H9 (cell line): ENCODE measurements around the gene ANXA2. TPM values are rescaled to one million over a fixed set of nuclear protein-coding genes. Genes with fewer than 3 reads are reported as not detected.

Experiments
- DNase-seq: peaks from one replicate; pipeline ENCODE4 v3.0.0-alpha.2; 2017
- H2AFZ ChIP-seq: one replicate; pipeline ENCODE4 v1.6.1; 2013; ENCODE audit warnings: mild to moderate bottlenecking, low read length, control low read depth, moderate library complexity
- H2AK5ac ChIP-seq: 2 replicates; pipeline ENCODE4 v1.6.1; 2013; ENCODE audit warnings: low read length, control low read depth, mixed read lengths; ENCODE audit not compliant: insufficient read length
- H2BK120ac ChIP-seq: one replicate; pipeline ENCODE4 v1.6.1; 2013; ENCODE audit warnings: low read depth, mild to moderate bottlenecking, low read length, control low read depth, inconsistent platforms; ENCODE audit not compliant: poor library complexity, severe bottlenecking
- H2BK12ac ChIP-seq: 2 replicates; pipeline ENCODE4 v1.6.1; 2013; ENCODE audit warnings: low read length, control low read depth, mixed read lengths, low read depth; ENCODE audit not compliant: insufficient read length
- H2BK15ac ChIP-seq: 2 replicates; pipeline ENCODE4 v1.6.1; 2013; ENCODE audit warnings: low read depth, low read length, control low read depth
- H2BK20ac ChIP-seq: one replicate; pipeline ENCODE4 v1.6.1; 2013; ENCODE audit warnings: low read depth, mild to moderate bottlenecking, low read length, control low read depth, inconsistent platforms; ENCODE audit not compliant: poor library complexity, severe bottlenecking
- H2BK5ac ChIP-seq: 2 replicates; pipeline ENCODE4 v1.6.1; 2013; ENCODE audit warnings: low read length, control low read depth, mixed read lengths; ENCODE audit not compliant: insufficient read length
- H3K14ac ChIP-seq: 2 replicates; pipeline ENCODE4 v1.6.1; 2013; ENCODE audit warnings: low read length, control low read depth; ENCODE audit not compliant: insufficient read depth
- H3K18ac ChIP-seq: 2 replicates; pipeline ENCODE4 v1.6.1; 2013; ENCODE audit warnings: low read depth, mild to moderate bottlenecking, mixed read lengths, low read length, control low read depth; ENCODE audit not compliant: insufficient read length
- H3K23ac ChIP-seq: 2 replicates; pipeline ENCODE4 v1.6.1; 2013; ENCODE audit warnings: low read length, control low read depth, mixed read lengths, low read depth; ENCODE audit not compliant: insufficient read length
- H3K23me2 ChIP-seq: 2 replicates; pipeline ENCODE4 v1.6.1; 2013; ENCODE audit warnings: low read depth, mild to moderate bottlenecking, mixed read lengths, low read length, control low read depth; ENCODE audit not compliant: insufficient read length, poor library complexity, severe bottlenecking
- H3K27ac ChIP-seq: 2 replicates; pipeline ENCODE4 v1.5.1; 2013; ENCODE audit warnings: low read length, control low read depth, mixed read lengths, low read depth; ENCODE audit not compliant: insufficient read length
- H3K27me3 ChIP-seq: 2 replicates; pipeline ENCODE4 v1.6.1; 2013; ENCODE audit warnings: low read length, control low read depth, inconsistent platforms; ENCODE audit not compliant: insufficient read depth
- H3K4ac ChIP-seq: 2 replicates; pipeline ENCODE4 v1.6.1; 2013; ENCODE audit warnings: low read depth, mild to moderate bottlenecking, control low read depth, inconsistent platforms, low read length, moderate library complexity
- H3K4me1 ChIP-seq: 2 replicates; pipeline ENCODE4 v1.6.1; 2013; ENCODE audit warnings: low read length, control low read depth, inconsistent platforms; ENCODE audit not compliant: insufficient read depth
- H3K4me2 ChIP-seq: 2 replicates; pipeline ENCODE4 v1.6.1; 2013; ENCODE audit warnings: low read length, control low read depth, mixed read lengths; ENCODE audit not compliant: insufficient read length, insufficient read depth
- H3K56ac ChIP-seq: 2 replicates; pipeline ENCODE4 v1.6.1; 2013; ENCODE audit warnings: low read depth, mild to moderate bottlenecking, mixed read lengths, low read length, control low read depth; ENCODE audit not compliant: insufficient read length
- H3K79me1 ChIP-seq: 2 replicates; pipeline ENCODE4 v1.6.1; 2013; ENCODE audit warnings: low read depth, mild to moderate bottlenecking, moderate library complexity, low read length, control low read depth, inconsistent platforms; ENCODE audit not compliant: insufficient read depth, poor library complexity, severe bottlenecking
- H3K79me2 ChIP-seq: 2 replicates; pipeline ENCODE4 v1.6.1; 2013; ENCODE audit warnings: low read length, control low read depth, inconsistent platforms; ENCODE audit not compliant: insufficient read depth
- H3K9ac ChIP-seq: 2 replicates; pipeline ENCODE4 v1.6.1; 2013; ENCODE audit warnings: low read length, control low read depth, mixed read lengths; ENCODE audit not compliant: insufficient read length; ENCODE audit errors: extremely low read depth
- H3K9me3 ChIP-seq: one replicate; pipeline ENCODE4 v1.6.1; 2013; ENCODE audit warnings: low read depth, low read length, inconsistent platforms; ENCODE audit not compliant: control insufficient read depth
- H3T11ph ChIP-seq: one replicate; pipeline ENCODE4 v1.6.1; 2013; ENCODE audit warnings: mild to moderate bottlenecking, low read length, control low read depth, inconsistent platforms
- H4K20me1 ChIP-seq: one replicate; pipeline ENCODE4 v1.6.1; 2013; ENCODE audit not compliant: control insufficient read depth, insufficient read length, insufficient read depth
- H4K5ac ChIP-seq: 2 replicates; pipeline ENCODE4 v1.6.1; 2013; ENCODE audit warnings: low read depth, mild to moderate bottlenecking, mixed read lengths, low read length, control low read depth; ENCODE audit not compliant: insufficient read length
- H4K8ac ChIP-seq: replicated peaks from 2 replicates; pipeline ENCODE4 v1.6.1; 2013; ENCODE audit warnings: low read length, control low read depth, mixed read lengths, low read depth; ENCODE audit not compliant: insufficient read length
- H4K91ac ChIP-seq: 2 replicates; pipeline ENCODE4 v1.6.1; 2013; ENCODE audit warnings: low read depth, mild to moderate bottlenecking, moderate library complexity, mixed read lengths, low read length, control low read depth; ENCODE audit not compliant: insufficient read length
- H3K27ac Mint-ChIP-seq, 3 experiments: 2 replicates in 2 of 3; 3 replicates in 1 of 3; pipeline ENCODE4 v1.8.0; 2020 to 2021; ENCODE audit warnings: mixed read lengths in 3 of 3, mild to moderate bottlenecking in 1 of 3, moderate library complexity in 1 of 3
- H3K27me3 Mint-ChIP-seq: 2 replicates; pipeline ENCODE4 v1.8.0; 2021; ENCODE audit warnings: low read depth, mild to moderate bottlenecking, moderate library complexity, mixed read lengths
- H3K36me3 Mint-ChIP-seq, 3 experiments: 2 replicates in 2 of 3; 3 replicates in 1 of 3; pipeline ENCODE4 v1.8.0; 2020 to 2021; ENCODE audit warnings: low read depth in 3 of 3, mixed read lengths in 3 of 3; ENCODE audit not compliant: insufficient read depth in 1 of 3
- H3K4me1 Mint-ChIP-seq, 2 experiments: 2 replicates each; pipeline ENCODE4 v1.8.0; 2020; ENCODE audit warnings: mixed read lengths in 2 of 2
- H3K4me3 Mint-ChIP-seq, 2 experiments: 2 replicates in 1 of 2; 3 replicates in 1 of 2; pipeline ENCODE4 v1.8.0; 2020 to 2021; ENCODE audit warnings: mild to moderate bottlenecking in 2 of 2, mixed read lengths in 2 of 2, moderate library complexity in 1 of 2
- H3K9me3 Mint-ChIP-seq, 2 experiments: 2 replicates in 1 of 2; 3 replicates in 1 of 2; pipeline ENCODE4 v1.8.0; 2020; ENCODE audit warnings: mild to moderate bottlenecking in 2 of 2, mixed read lengths in 2 of 2, moderate library complexity in 1 of 2
- CTCF ChIP-seq: fragments of 200-600 bp; sonication (generic); conservative IDR thresholded peaks from 3 replicates; pipeline ENCODE4 v1.8.0; 2021; ENCODE audit warnings: antibody characterized with exemption, mild to moderate bottlenecking
- WGBS: extraction: QIAGEN DNeasy Blood & Tissue Kit; methylation state at CpG from one replicate; pipeline ENCODE4 v1.1.7; 2013; ENCODE audit warnings: missing lambda C conversion rate, low lambda C conversion rate, mixed read lengths; ENCODE audit not compliant: insufficient read length; ENCODE audit errors: extremely low coverage; 5-methylcytosine and 5-hydroxymethylcytosine counted together
- total RNA-seq: library from RNA; stranded (reverse); gene quantifications from 2 replicates; pipeline ENCODE4 v1.2.1, GENCODE V29; 2021

The ANXA2 gene
- total RNA-seq, 1 experiment from 2014 or later = 126 TPM

- H3K27ac Mint-ChIP-seq = peak overlapping the region in 1 of 3 experiments; percentile 64; a peak in 1 of 7 replicates
- H2BK20ac ChIP-seq = no peak overlapping the region
- no peaks in the 10 kb centered on the region for H3K79me1 ChIP-seq
- no peak overlapping the region for H4K5ac ChIP-seq
- H3K27me3 Mint-ChIP-seq = peaks cover 9% of the 10 kb centered on the region
- H3K4me1 Mint-ChIP-seq = peaks cover 44 to 46% of the 10 kb centered on the region in 2 experiments
- no peak overlapping the region for H3K9ac ChIP-seq
- H2BK15ac ChIP-seq = no peak overlapping the region
- H3K4me2 ChIP-seq = no peak overlapping the region
- peaks cover 1% of the 10 kb centered on the region; the same call in 1 of the 2 replicates for H3K27me3 ChIP-seq
- no peak for TF ChIP-seq CTCF
- peaks cover 9% of the 10 kb centered on the region; the same call in 1 of the 2 replicates for H3K79me2 ChIP-seq
- peak; percentile 50 for DNase-seq
- H3K36me3 Mint-ChIP-seq = peaks cover 0 to 6% (median 3%) of the 10 kb centered on the region in 3 experiments; a peak in 2 of 7 replicates
- H2BK120ac ChIP-seq = no peak overlapping the region
- H4K8ac ChIP-seq = no peak overlapping the region
- no peak overlapping the region for H2BK12ac ChIP-seq
- peaks cover 17% of the 10 kb centered on the region; the same call in 1 of the 2 replicates for H3K4me1 ChIP-seq
- H3K18ac ChIP-seq = no peak overlapping the region
- no peak overlapping the region for H2AFZ ChIP-seq
- no peak overlapping the region for H3K27ac ChIP-seq
- no peak overlapping the region; a peak in 1 of 5 replicates for H3K4me3 Mint-ChIP-seq
- no peak overlapping the region for H3K4ac ChIP-seq
- no peak overlapping the region for H3K56ac ChIP-seq
- H4K91ac ChIP-seq = no peak overlapping the region
- no peak overlapping the region for H2AK5ac ChIP-seq
- no CpG with 5 or more reads among the region's 6 CpGs for WGBS
- no peaks in the 10 kb centered on the region for H3K9me3 ChIP-seq
- no peaks in the 10 kb centered on the region for H4K20me1 ChIP-seq
- no peak overlapping the region for H3T11ph ChIP-seq
- no peak overlapping the region for H2BK5ac ChIP-seq
- H3K14ac ChIP-seq = no peak overlapping the region
- H3K23me2 ChIP-seq = no peaks in the 10 kb centered on the region
- no peak overlapping the region for H3K23ac ChIP-seq
- no peaks in the 10 kb centered on the region; a peak in 1 of 5 replicates for H3K9me3 Mint-ChIP-seq
Observed at GRCh38 chr15:60390871-60391501, 6.8 kb downstream of the ANXA2 start.
